IMR-90 (cell line): ENCODE data around the gene KNG1. TPM values are rescaled to one million over a fixed set of nuclear protein-coding genes. Genes with fewer than 3 reads are reported as not detected.

Experiments used
- ATAC-seq: fragments of 200-7000 bp; cut with Tn5 transposase; 2 replicates; pipeline ENCODE4 v1.9.1; 2020; ENCODE audit warnings: low read depth, mild to moderate bottlenecking, moderate library complexity
- BruUV-seq: library from RNA; stranded (reverse); fragments of 400-500 nt; replicated peaks from 2 replicates; lab custom pipeline; 2021; lab: Mats Ljungman, UMichigan
- CTCF ChIA-PET: fragments of 300-600 bp; formaldehyde crosslinking; extraction: SDS; loops from one replicate; lab custom pipeline; 2021; ENCODE audit warnings: antibody characterized with exemption; lab: Yijun Ruan, JAX
- POLR2A ChIA-PET: fragments of 300-600 bp; sonication (Branson Sonifier 250); formaldehyde crosslinking; loops from one replicate; lab custom pipeline; 2022; ENCODE audit warnings: antibody characterized with exemption; ENCODE audit not compliant: unreplicated experiment; lab: Charles Lee
- DNase-seq: peaks from one replicate; pipeline ENCODE4 v3.0.0; 2013
- H2AFZ ChIP-seq: replicated peaks from 2 replicates; pipeline ENCODE3; 2013; ENCODE audit warnings: low read length, mild to moderate bottlenecking; ENCODE audit not compliant: poor library complexity
- H2AK5ac ChIP-seq: 2 replicates; pipeline ENCODE4 v1.6.1; 2013; ENCODE audit warnings: low read depth, low read length, inconsistent platforms
- H2AK9ac ChIP-seq: replicated peaks from 2 replicates; pipeline ENCODE3; 2013; ENCODE audit warnings: mild to moderate bottlenecking, low read depth, low read length, moderate library complexity; ENCODE audit not compliant: poor library complexity
- H2BK120ac ChIP-seq: 2 replicates; pipeline ENCODE4 v1.6.1; 2013; ENCODE audit warnings: low read depth, low read length, inconsistent platforms
- H2BK15ac ChIP-seq: 3 replicates; pipeline ENCODE4 v1.6.1; 2013; ENCODE audit warnings: low read depth, low read length, inconsistent platforms
- H2BK20ac ChIP-seq: 2 replicates; pipeline ENCODE4 v1.6.1; 2013; ENCODE audit warnings: low read depth, mild to moderate bottlenecking, inconsistent platforms, low read length, moderate library complexity
- H2BK5ac ChIP-seq: 2 replicates; pipeline ENCODE4 v1.6.1; 2013; ENCODE audit warnings: mild to moderate bottlenecking, low read depth, low read length, inconsistent platforms; ENCODE audit not compliant: poor library complexity, severe bottlenecking
- H3K14ac ChIP-seq: replicated peaks from 2 replicates; pipeline ENCODE4 v1.6.1; 2013; ENCODE audit warnings: low read depth, low read length, inconsistent platforms
- H3K18ac ChIP-seq: 2 replicates; pipeline ENCODE4 v1.6.1; 2013; ENCODE audit warnings: low read depth, low read length, control low read depth
- H3K23ac ChIP-seq: 2 replicates; pipeline ENCODE4 v1.6.1; 2013; ENCODE audit warnings: low read depth, low read length, inconsistent platforms
- H3K27ac ChIP-seq: 2 replicates; pipeline ENCODE4 v1.5.1; 2013; ENCODE audit warnings: mild to moderate bottlenecking, control low read depth, low read length; ENCODE audit not compliant: insufficient read depth
- H3K27me3 ChIP-seq: 2 replicates; pipeline ENCODE4 v1.6.1; 2013; ENCODE audit warnings: low read length; ENCODE audit not compliant: control insufficient read depth, insufficient read depth
- H3K36me3 ChIP-seq: 2 replicates; pipeline ENCODE4 v1.6.1; 2013; ENCODE audit warnings: low read length, mixed read lengths; ENCODE audit not compliant: control insufficient read depth, insufficient read depth
- H3K4ac ChIP-seq: 2 replicates; pipeline ENCODE4 v1.6.1; 2013; ENCODE audit warnings: low read depth, low read length, inconsistent platforms
- H3K4me1 ChIP-seq: 2 replicates; pipeline ENCODE4 v1.6.1; 2013; ENCODE audit warnings: low read length, mixed read lengths; ENCODE audit not compliant: control insufficient read depth, insufficient read depth
- H3K4me2 ChIP-seq: 2 replicates; pipeline ENCODE4 v1.6.1; 2013; ENCODE audit warnings: low read depth, mild to moderate bottlenecking, control low read depth, low read length, moderate library complexity
- H3K4me3 ChIP-seq: 2 replicates; pipeline ENCODE4 v1.5.1; 2013; ENCODE audit warnings: low read depth, mild to moderate bottlenecking, control low read depth, low read length, moderate library complexity; ENCODE audit not compliant: insufficient read depth
- H3K56ac ChIP-seq: 2 replicates; pipeline ENCODE4 v1.6.1; 2013; ENCODE audit warnings: low read length, inconsistent platforms; ENCODE audit not compliant: insufficient read depth; ENCODE audit errors: extremely low read depth
- H3K79me1 ChIP-seq, 2 experiments: 2 replicates each; pipeline ENCODE4 v1.6.1; 2013; ENCODE audit warnings: low read length in 2 of 2, inconsistent platforms in 1 of 2, low read depth in 1 of 2
- H3K9ac ChIP-seq: 2 replicates; pipeline ENCODE4 v1.6.1; 2013; ENCODE audit warnings: low read depth, low read length, control low read depth
- H3K9me1 ChIP-seq: 2 replicates; pipeline ENCODE4 v1.6.1; 2013; ENCODE audit warnings: low read length, inconsistent platforms; ENCODE audit not compliant: insufficient read depth
- H3K9me3 ChIP-seq: 2 replicates; pipeline ENCODE4 v1.6.1; 2013; ENCODE audit warnings: low read length; ENCODE audit not compliant: control insufficient read depth, insufficient read depth
- H4K20me1 ChIP-seq: 2 replicates; pipeline ENCODE4 v1.6.1; 2013; ENCODE audit warnings: low read length, inconsistent platforms; ENCODE audit not compliant: insufficient read depth
- H4K5ac ChIP-seq: 2 replicates; pipeline ENCODE4 v1.6.1; 2013; ENCODE audit warnings: mild to moderate bottlenecking, low read depth, low read length, control low read depth
- H4K8ac ChIP-seq, 2 experiments: 2 replicates each; pipeline ENCODE4 v1.6.1; 2013; ENCODE audit warnings: low read depth in 2 of 2, low read length in 2 of 2, control low read depth in 1 of 2, inconsistent platforms in 1 of 2
- H4K91ac ChIP-seq: 2 replicates; pipeline ENCODE4 v1.6.1; 2013; ENCODE audit warnings: low read depth, low read length, inconsistent platforms; ENCODE audit not compliant: insufficient read depth
- BHLHE40 ChIP-seq: fragments of 150-350 bp; IDR thresholded peaks from 2 replicates; pipeline ENCODE4 v1.6.1; 2016; ENCODE audit warnings: mild to moderate bottlenecking, low read depth, low read length
- CHD1 ChIP-seq: IDR thresholded peaks from 2 replicates; pipeline ENCODE4 v1.6.1; 2012; ENCODE audit warnings: low read depth, low read length, improper control_type of control experiment
- FOS ChIP-seq: fragments of 150-350 bp; IDR thresholded peaks from 2 replicates; pipeline ENCODE4 v1.6.1; 2016; ENCODE audit warnings: low read depth, low read length
- MAFK ChIP-seq: IDR thresholded peaks from 2 replicates; pipeline ENCODE4 v1.6.1; 2012; ENCODE audit warnings: low read depth, low read length, improper control_type of control experiment
- MAZ ChIP-seq: IDR thresholded peaks from 2 replicates; pipeline ENCODE4 v1.6.1; 2012; ENCODE audit warnings: low read depth, mild to moderate bottlenecking, low read length, improper control_type of control experiment, moderate library complexity, borderline replicate concordance
- MXI1 ChIP-seq: IDR thresholded peaks from 2 replicates; pipeline ENCODE4 v1.6.1; 2012; ENCODE audit warnings: low read depth, mild to moderate bottlenecking, low read length, moderate library complexity, borderline replicate concordance
- NFE2L2 ChIP-seq: fragments of 150-350 bp; IDR thresholded peaks from 2 replicates; pipeline ENCODE4 v1.6.1; 2016; ENCODE audit warnings: low read depth, mild to moderate bottlenecking, low read length
- POLR2A ChIP-seq: IDR thresholded peaks from 2 replicates; pipeline ENCODE4 v1.6.1; 2012; ENCODE audit warnings: mild to moderate bottlenecking, low read depth, low read length
- RAD21 ChIP-seq: IDR thresholded peaks from 2 replicates; pipeline ENCODE4 v1.6.1; 2012; ENCODE audit warnings: low read length, improper control_type of control experiment
- RCOR1 ChIP-seq: IDR thresholded peaks from 2 replicates; pipeline ENCODE4 v1.6.1; 2012; ENCODE audit warnings: mild to moderate bottlenecking, low read length, improper control_type of control experiment; ENCODE audit not compliant: insufficient replicate concordance
- RFX5 ChIP-seq: IDR thresholded peaks from 2 replicates; pipeline ENCODE4 v1.8.0; 2012; ENCODE audit warnings: low read depth, mild to moderate bottlenecking, low read length, moderate library complexity
- SMC3 ChIP-seq: fragments of 150-350 bp; IDR thresholded peaks from 2 replicates; pipeline ENCODE4 v1.6.1; 2016; ENCODE audit warnings: low read depth, mild to moderate bottlenecking, antibody characterized with exemption, low read length, moderate library complexity
- WGBS, 2 experiments: methylation state at CpG; one replicate each; pipeline versions ENCODE4 v1.1.5 to v1.1.7; 2013; ENCODE audit warnings: missing lambda C conversion rate in 2 of 2; ENCODE audit not compliant: insufficient read length in 1 of 2; ENCODE audit errors: extremely low coverage in 2 of 2; 5-methylcytosine and 5-hydroxymethylcytosine counted together
- dilution Hi-C: fragments of 300-500 bp; cut with HindIII; formaldehyde crosslinking; loops from one replicate; pipeline ENCODE4 v1.14.3; 2018; ENCODE audit warnings: low sequenced_read_pairs; ENCODE audit not compliant: unreplicated experiment
- in situ Hi-C: fragments of 300-500 bp; cut with MboI; formaldehyde crosslinking; loops from 3 replicates; pipeline ENCODE4 v1.14.3; 2019; ENCODE audit warnings: low sequenced_read_pairs, inconsistent platforms, mixed read lengths
- intact Hi-C: fragments of 100-400 bp; cut with micrococcal nuclease; formaldehyde crosslinking; loops from 2 replicates; pipeline ENCODE4 v1.10.0; 2022
- polyA plus RNA-seq, 3 experiments: library from polyadenylated mRNA; depleted of rRNA; stranded (reverse); fragments of >200 nt; gene quantifications; 2 replicates each; pipeline ENCODE4 v1.2.3, GENCODE V29; 2012; ENCODE audit warnings: low replicate concordance in 1 of 3
- total RNA-seq: library from RNA; depleted of rRNA; stranded (reverse); fragments of >200 nt; gene quantifications from 2 replicates; pipeline ENCODE4 v1.2.3, GENCODE V29; 2012
- TF ChIP-seq, protein P1 (sequence below): fragments of 150-350 bp; IDR thresholded peaks from 2 replicates; pipeline ENCODE4 v1.6.1; 2017; ENCODE audit warnings: mild to moderate bottlenecking, antibody characterized with exemption, low read length, low read depth
- TF ChIP-seq, protein P2 (sequence below): conservative IDR thresholded peaks from 2 replicates; pipeline ENCODE4 v1.5.1; 2012; ENCODE audit warnings: mild to moderate bottlenecking, low read depth, low read length, improper control_type of control experiment

Gene KNG1
- total and polyA plus RNA-seq, 2 of the 4 experiments (the other 2 are of a cell fraction) = not detected

DNA sequence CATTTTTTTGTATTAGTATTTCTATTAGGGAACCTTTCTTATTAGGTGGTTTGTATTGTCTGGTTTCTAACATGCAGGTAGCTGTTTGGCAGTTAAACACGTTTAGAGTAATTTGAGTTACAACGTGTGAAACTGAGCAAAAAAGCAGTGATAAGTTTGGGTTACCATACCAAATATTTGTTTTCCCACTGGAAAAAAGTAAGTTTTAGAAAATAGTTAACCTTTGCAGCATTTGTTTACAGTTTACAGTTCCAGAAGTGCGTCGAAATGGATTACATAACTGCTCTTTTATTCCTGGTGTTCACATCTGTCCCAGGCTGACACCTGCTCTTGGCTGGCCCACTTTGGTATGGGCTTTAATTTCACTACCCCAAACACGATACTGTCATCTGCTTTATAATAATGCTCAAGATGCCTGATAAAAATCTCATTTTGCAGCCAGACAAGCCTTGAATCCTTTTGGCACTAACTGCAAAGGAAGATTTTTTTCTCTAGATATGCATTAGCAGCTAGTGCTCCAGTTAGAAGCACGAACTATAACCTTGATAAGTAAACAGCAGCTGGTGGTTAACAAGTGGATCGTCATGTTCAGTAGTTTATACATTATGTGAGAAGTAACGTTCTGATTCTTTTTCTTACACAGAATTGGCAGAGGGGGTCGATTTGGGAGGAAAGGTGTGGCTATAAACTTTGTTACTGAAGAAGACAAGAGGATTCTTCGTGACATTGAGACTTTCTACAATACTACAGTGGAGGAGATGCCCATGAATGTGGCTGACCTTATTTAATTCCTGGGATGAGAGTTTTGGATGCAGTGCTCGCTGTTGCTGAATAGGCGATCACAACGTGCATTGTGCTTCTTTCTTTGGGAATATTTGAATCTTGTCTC is 71.6 kb downstream of the KNG1 start:
- H2BK120ac ChIP-seq = no peak overlapping the region
- no peak overlapping the region for H2AK5ac ChIP-seq
- CTCF ChIA-PET = no interaction called here
- in situ Hi-C loops (no loop called here), dilution Hi-C loops (no loop called here), intact Hi-C loops (loop anchor here (10.0 kb wide), 2 partner anchors 214 to 684 kb away; partner anchors contain the start of genes DNAJB11 and ETV5)
- H3K27me3 ChIP-seq = no peaks in the 10 kb centered on the region
- H3K4me1 ChIP-seq = no peaks in the 10 kb centered on the region; the same call in 1 of the 2 replicates
- no peak overlapping the region for H2AFZ ChIP-seq
- no peak overlapping the region for H4K91ac ChIP-seq
- H4K20me1 ChIP-seq = peaks cover 76% of the 10 kb centered on the region
- BruUV-seq = no TSS peak
- H2AK9ac ChIP-seq = no peak overlapping the region
- H2BK5ac ChIP-seq = no peak overlapping the region
- DNase-seq = no peak
- no peak overlapping the region for H2BK20ac ChIP-seq
- H3K27ac ChIP-seq = no peak overlapping the region
- WGBS, 2 experiments = 64% methylated on average over 5 of the region's 13 CpGs; no CpG with 5 or more reads in 1 of the 2 experiments
- no peak overlapping the region for H3K18ac ChIP-seq
- H3K36me3 ChIP-seq = peaks cover 49% of the 10 kb centered on the region
- H3K79me1 ChIP-seq = peaks cover 4 to 27% of the 10 kb centered on the region in 2 experiments; a peak in 3 of 4 replicates
- H2BK15ac ChIP-seq = no peak overlapping the region
- H3K4me3 ChIP-seq = no peak overlapping the region
- H3K23ac ChIP-seq = no peak overlapping the region
- no peaks in the 10 kb centered on the region for H3K9me3 ChIP-seq
- no peaks in the 10 kb centered on the region for H3K9me1 ChIP-seq
- no peak overlapping the region for H3K56ac ChIP-seq
- ATAC-seq = no peak
- no peak overlapping the region for H3K9ac ChIP-seq
- POLR2A ChIA-PET = no interaction called here
- no peak overlapping the region for H4K8ac ChIP-seq
- H3K4me2 ChIP-seq = no peak overlapping the region
- H3K14ac ChIP-seq = no peak overlapping the region
- H3K4ac ChIP-seq = no peak overlapping the region
- H4K5ac ChIP-seq = no peak overlapping the region
- no peak for TF ChIP-seq RAD21
- TF ChIP-seq MAZ = no peak
- no peak for TF ChIP-seq FOS
- no peak for TF ChIP-seq MAFK
- no peak for TF ChIP-seq CHD1
- TF ChIP-seq POLR2A = no peak; the same call in 1 of the 2 replicates
- TF ChIP-seq MXI1 = no peak
- TF ChIP-seq RCOR1 = no peak
- no peak for TF ChIP-seq SMC3
- no peak for TF ChIP-seq RFX5
- TF ChIP-seq, protein P1, sequence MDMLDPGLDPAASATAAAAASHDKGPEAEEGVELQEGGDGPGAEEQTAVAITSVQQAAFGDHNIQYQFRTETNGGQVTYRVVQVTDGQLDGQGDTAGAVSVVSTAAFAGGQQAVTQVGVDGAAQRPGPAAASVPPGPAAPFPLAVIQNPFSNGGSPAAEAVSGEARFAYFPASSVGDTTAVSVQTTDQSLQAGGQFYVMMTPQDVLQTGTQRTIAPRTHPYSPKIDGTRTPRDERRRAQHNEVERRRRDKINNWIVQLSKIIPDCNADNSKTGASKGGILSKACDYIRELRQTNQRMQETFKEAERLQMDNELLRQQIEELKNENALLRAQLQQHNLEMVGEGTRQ = no peak
- no peak for TF ChIP-seq BHLHE40
- TF ChIP-seq NFE2L2 = no peak
- TF ChIP-seq, protein P2, sequence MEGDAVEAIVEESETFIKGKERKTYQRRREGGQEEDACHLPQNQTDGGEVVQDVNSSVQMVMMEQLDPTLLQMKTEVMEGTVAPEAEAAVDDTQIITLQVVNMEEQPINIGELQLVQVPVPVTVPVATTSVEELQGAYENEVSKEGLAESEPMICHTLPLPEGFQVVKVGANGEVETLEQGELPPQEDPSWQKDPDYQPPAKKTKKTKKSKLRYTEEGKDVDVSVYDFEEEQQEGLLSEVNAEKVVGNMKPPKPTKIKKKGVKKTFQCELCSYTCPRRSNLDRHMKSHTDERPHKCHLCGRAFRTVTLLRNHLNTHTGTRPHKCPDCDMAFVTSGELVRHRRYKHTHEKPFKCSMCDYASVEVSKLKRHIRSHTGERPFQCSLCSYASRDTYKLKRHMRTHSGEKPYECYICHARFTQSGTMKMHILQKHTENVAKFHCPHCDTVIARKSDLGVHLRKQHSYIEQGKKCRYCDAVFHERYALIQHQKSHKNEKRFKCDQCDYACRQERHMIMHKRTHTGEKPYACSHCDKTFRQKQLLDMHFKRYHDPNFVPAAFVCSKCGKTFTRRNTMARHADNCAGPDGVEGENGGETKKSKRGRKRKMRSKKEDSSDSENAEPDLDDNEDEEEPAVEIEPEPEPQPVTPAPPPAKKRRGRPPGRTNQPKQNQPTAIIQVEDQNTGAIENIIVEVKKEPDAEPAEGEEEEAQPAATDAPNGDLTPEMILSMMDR = no peak
